Liver (tissue), 9 donors: Measurements from ENCODE around the gene TNKS2. TPM values are rescaled to one million over a fixed set of nuclear protein-coding genes. Genes with fewer than 3 reads are reported as not detected.
A peak's percentile ranks its signal among the peaks of the same experiment; 100 is the strongest.

Source experiments
- DNase-seq: peaks from one replicate; pipeline ENCODE4 v3.0.0-alpha.2; 2017; ENCODE audit warnings: low spot score
- H3K27ac ChIP-seq, 2 donors: one replicate each; pipeline ENCODE4 v1.7.0; 2013; ENCODE audit warnings: inconsistent platforms in 2 of 2, low read length in 2 of 2, control low read depth in 1 of 2, low read depth in 1 of 2, mild to moderate bottlenecking in 1 of 2
- H3K27me3 ChIP-seq, 4 donors: one replicate each; pipeline versions ENCODE4 v1.6.1 to v1.7.0; 2013; ENCODE audit warnings: low read length in 3 of 4, inconsistent platforms in 1 of 4, mild to moderate bottlenecking in 1 of 4, moderate library complexity in 1 of 4; ENCODE audit not compliant: control insufficient read depth in 4 of 4, insufficient read depth in 4 of 4
- H3K36me3 ChIP-seq, 4 donors: one replicate each; pipeline versions ENCODE4 v1.6.1 to v1.7.0; 2013; ENCODE audit warnings: low read length in 3 of 4, mild to moderate bottlenecking in 3 of 4, low read depth in 1 of 4, moderate library complexity in 1 of 4; ENCODE audit not compliant: control insufficient read depth in 4 of 4, insufficient read depth in 3 of 4
- H3K4me1 ChIP-seq, 4 donors: one replicate each; pipeline versions ENCODE4 v1.6.1 to v1.7.0; 2013; ENCODE audit warnings: low read length in 3 of 4, mild to moderate bottlenecking in 3 of 4, moderate library complexity in 1 of 4; ENCODE audit not compliant: control insufficient read depth in 4 of 4, insufficient read depth in 4 of 4
- H3K4me3 ChIP-seq, 3 donors: one replicate each; pipeline versions ENCODE4 v1.6.1 to v1.7.0; 2013; ENCODE audit warnings: low read length in 3 of 3, control low read depth in 1 of 3, low read depth in 1 of 3, mild to moderate bottlenecking in 1 of 3
- H3K9ac ChIP-seq, 2 donors: one replicate each; pipeline ENCODE4 v1.7.0; 2013; ENCODE audit warnings: low read length in 2 of 2, mild to moderate bottlenecking in 2 of 2, moderate library complexity in 2 of 2, control low read depth in 1 of 2, low read depth in 1 of 2
- H3K9me3 ChIP-seq, 4 donors: one replicate each; pipeline versions ENCODE4 v1.6.1 to v1.7.0; 2013; ENCODE audit warnings: low read length in 3 of 4; ENCODE audit not compliant: control insufficient read depth in 4 of 4
- ATF3 ChIP-seq: IDR thresholded peaks from 2 replicates; pipeline ENCODE4 v1.6.1; 2016; ENCODE audit warnings: antibody characterized with exemption
- CTCF ChIP-seq: fragments of 150-350 bp; IDR thresholded peaks from 2 replicates; pipeline ENCODE4 v1.5.1; 2017; ENCODE audit warnings: improper control_type of control experiment, low read depth, low read length; ENCODE audit not compliant: missing input control
- EGR1 ChIP-seq, 2 donors: IDR thresholded peaks; 2 replicates each; pipeline ENCODE4 v1.6.1; 2016 to 2018; ENCODE audit warnings: antibody characterized with exemption in 2 of 2, low read depth in 2 of 2
- FOXA1 ChIP-seq: IDR thresholded peaks from 2 replicates; pipeline ENCODE4 v1.6.1; 2016; ENCODE audit warnings: antibody characterized with exemption
- FOXA2 ChIP-seq: IDR thresholded peaks from 2 replicates; pipeline ENCODE4 v1.6.1; 2016; ENCODE audit warnings: antibody characterized with exemption
- GABPA ChIP-seq, 2 donors: IDR thresholded peaks in 1 of 2; conservative IDR thresholded peaks in 1 of 2; 2 replicates each; pipeline ENCODE4 v1.6.1; 2016; ENCODE audit warnings: antibody characterized with exemption in 2 of 2, mild to moderate bottlenecking in 1 of 2, moderate library complexity in 1 of 2
- HNF4A ChIP-seq, 2 donors: conservative IDR thresholded peaks; 2 replicates each; pipeline ENCODE4 v1.6.1; 2016; ENCODE audit warnings: antibody characterized with exemption in 2 of 2, mild to moderate bottlenecking in 2 of 2
- HNF4G ChIP-seq: IDR thresholded peaks from 2 replicates; pipeline ENCODE4 v1.6.1; 2016; ENCODE audit warnings: antibody characterized with exemption
- MAX ChIP-seq: IDR thresholded peaks from 2 replicates; pipeline ENCODE4 v1.6.1; 2016; ENCODE audit warnings: antibody characterized with exemption
- NR2F2 ChIP-seq: IDR thresholded peaks from 2 replicates; pipeline ENCODE4 v1.6.1; 2016; ENCODE audit warnings: antibody characterized with exemption
- RAD21 ChIP-seq, 2 donors: IDR thresholded peaks; 2 replicates each; pipeline ENCODE4 v1.6.1; 2016; ENCODE audit warnings: antibody characterized with exemption in 2 of 2, mild to moderate bottlenecking in 2 of 2
- REST ChIP-seq: IDR thresholded peaks from 2 replicates; pipeline ENCODE4 v1.6.1; 2016; ENCODE audit warnings: antibody characterized with exemption, mild to moderate bottlenecking
- RXRA ChIP-seq, 2 donors: IDR thresholded peaks; 2 replicates each; pipeline ENCODE4 v1.6.1; 2017 to 2018; ENCODE audit warnings: antibody characterized with exemption in 2 of 2, mild to moderate bottlenecking in 1 of 2
- SP1 ChIP-seq: IDR thresholded peaks from 2 replicates; pipeline ENCODE4 v1.6.1; 2018; ENCODE audit warnings: antibody characterized with exemption, mild to moderate bottlenecking
- TAF1 ChIP-seq: conservative IDR thresholded peaks from 2 replicates; pipeline ENCODE4 v1.6.1; 2016; ENCODE audit warnings: antibody characterized with exemption, mild to moderate bottlenecking
- ZBTB33 ChIP-seq: IDR thresholded peaks from 2 replicates; pipeline ENCODE4 v1.6.1; 2016; ENCODE audit warnings: antibody characterized with exemption
- WGBS: extraction: QIAGEN DNeasy Blood & Tissue Kit; methylation state at CpG from one replicate; pipeline ENCODE4 v1.1.7; 2013; 5-methylcytosine and 5-hydroxymethylcytosine counted together
- polyA plus RNA-seq, 2 donors: library from polyadenylated mRNA; stranded (reverse) in 1 of 2; unstranded in 1 of 2; fragments of 200-250 nt in 1 of 2; fragments of >200 nt in 1 of 2; fragmentation: Nextera tagmentation in 1 of 2; extraction: Ambion mirVana in 1 of 2; gene quantifications; one replicate each; pipeline versions ENCODE4 v1.2.1 to v1.2.3, GENCODE V29; 2013 to 2015
- total RNA-seq, 2 donors: library from RNA; depleted of rRNA; stranded (reverse); fragments of >200 nt; gene quantifications; one replicate each; pipeline ENCODE4 v1.2.3, GENCODE V29; 2014
- donor health status: healthy.
- donor health status: healthy.
- donor health status: healthy.
- donor health status: healthy.
- donor health status: healthy.

Gene TNKS2
- total and polyA plus RNA-seq, 4 donors, result 5.2 to 30.7 (median 18.2) TPM

GRCh38 chr10:91856637-91857036, 58.4 kb downstream of the TNKS2 start:
- no peak for TF ChIP-seq FOXA2
- TF ChIP-seq GABPA (IDR thresholded peaks at IDR 0.05 in 1 of 2, conservative IDR thresholded peaks at IDR 0.05 in 1 of 2), result no peak
- no peak for TF ChIP-seq MAX
- no peak for TF ChIP-seq HNF4G
- no peak for TF ChIP-seq NR2F2
- TF ChIP-seq CTCF, result peak; percentile 17
- TF ChIP-seq SP1, result no peak
- no peak for TF ChIP-seq ZBTB33
- TF ChIP-seq TAF1, result no peak
- peak; percentile 24 to 34 for TF ChIP-seq RAD21 (IDR thresholded peaks at IDR 0.05)
- no peak for TF ChIP-seq EGR1 (IDR thresholded peaks at IDR 0.05; ENCODE audit: low read depth in 2 of 2)
- no peak for TF ChIP-seq FOXA1
- Histone ChIP-seq H3K4me1 (no peaks in the 10 kb centered on the region), H3K4me3 (no peak overlapping the region), H3K9ac (no peak overlapping the region), H3K36me3 (peaks cover 2 to 66% (median 56%) of the 10 kb centered on the region in 4 donors), H3K27ac (no peak overlapping the region), H3K27me3 (no peaks in the 10 kb centered on the region), H3K9me3 (no peaks in the 10 kb centered on the region)
- no peak for DNase-seq
- 91% methylated on average over 6 of the region's 6 CpGs for WGBS

- no peaks in the 10 kb centered on the region for H3K27me3 ChIP-seq
- H3K36me3 ChIP-seq, result peaks cover 2 to 74% (median 51%) of the 10 kb centered on the region in 4 donors
- H3K4me1 ChIP-seq, result no peaks in the 10 kb centered on the region
- TF ChIP-seq FOXA1, result no peak
- no peak for TF ChIP-seq NR2F2
- no peak for TF ChIP-seq GABPA (IDR thresholded peaks at IDR 0.05 in 1 of 2, conservative IDR thresholded peaks at IDR 0.05 in 1 of 2)
- TF ChIP-seq SP1, result no peak
- no peak for TF ChIP-seq TAF1
- H3K9me3 ChIP-seq, result no peaks in the 10 kb centered on the region
- no peak for DNase-seq
- H3K4me3 ChIP-seq, result no peak overlapping the region
- no peak overlapping the region for H3K27ac ChIP-seq
- no peak overlapping the region for H3K9ac ChIP-seq
- 88% methylated on average over 1 of the region's 1 CpG for WGBS
These were observed 62.7 kb downstream of the TNKS2 start for GRCh38 chr10:91860885-91861284.

DNA sequence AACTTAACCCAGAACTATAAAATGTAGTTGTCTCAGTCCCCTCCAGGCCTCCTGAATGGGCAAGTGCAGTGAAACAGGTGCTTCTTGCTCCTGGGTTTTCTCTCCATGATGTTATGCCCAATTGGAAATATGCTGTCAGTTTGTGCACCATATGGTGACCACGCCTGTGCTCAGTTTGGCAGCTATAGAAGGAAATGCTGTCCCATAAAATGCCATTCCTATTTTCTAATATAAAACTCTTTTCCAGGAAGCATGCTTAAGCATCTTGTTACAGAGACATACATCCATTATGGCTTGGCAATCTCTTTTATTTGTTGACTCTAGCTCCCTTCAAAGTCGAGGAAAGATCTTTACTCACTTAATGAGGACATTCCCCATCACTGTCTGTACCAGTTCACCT, 65.9 kb downstream of the TNKS2 start:
- no peak overlapping the region for H3K4me3 ChIP-seq
- H3K27ac ChIP-seq, result no peak overlapping the region
- no peaks in the 10 kb centered on the region for H3K4me1 ChIP-seq
- WGBS, result 61% methylated on average over 2 of the region's 2 CpGs
- no peaks in the 10 kb centered on the region for H3K27me3 ChIP-seq
- H3K9me3 ChIP-seq, result no peaks in the 10 kb centered on the region
- H3K9ac ChIP-seq, result no peak overlapping the region
- H3K36me3 ChIP-seq, result peaks cover 0 to 51% (median 33%) of the 10 kb centered on the region in 4 donors
- no peak for DNase-seq
- no peak for TF ChIP-seq FOXA2
- no peak for TF ChIP-seq GABPA (IDR thresholded peaks at IDR 0.05 in 1 of 2, conservative IDR thresholded peaks at IDR 0.05 in 1 of 2)
- no peak for TF ChIP-seq HNF4G
- no peak for TF ChIP-seq ATF3
- no peak for TF ChIP-seq REST
- TF ChIP-seq NR2F2, result no peak
- TF ChIP-seq RXRA (IDR thresholded peaks at IDR 0.05), result no peak
- no peak for TF ChIP-seq HNF4A (conservative IDR thresholded peaks at IDR 0.05)
- TF ChIP-seq RAD21 (IDR thresholded peaks at IDR 0.05), result no peak
- TF ChIP-seq SP1, result no peak
- TF ChIP-seq MAX, result no peak
